ENCODE measurements around the gene SRGN. TPM values are rescaled to one million over a fixed set of nuclear protein-coding genes. Genes with fewer than 3 reads are reported as not detected.

The SRGN gene
- total RNA-seq, 1 experiment from 2014 or later = 0.32 TPM

DNA sequence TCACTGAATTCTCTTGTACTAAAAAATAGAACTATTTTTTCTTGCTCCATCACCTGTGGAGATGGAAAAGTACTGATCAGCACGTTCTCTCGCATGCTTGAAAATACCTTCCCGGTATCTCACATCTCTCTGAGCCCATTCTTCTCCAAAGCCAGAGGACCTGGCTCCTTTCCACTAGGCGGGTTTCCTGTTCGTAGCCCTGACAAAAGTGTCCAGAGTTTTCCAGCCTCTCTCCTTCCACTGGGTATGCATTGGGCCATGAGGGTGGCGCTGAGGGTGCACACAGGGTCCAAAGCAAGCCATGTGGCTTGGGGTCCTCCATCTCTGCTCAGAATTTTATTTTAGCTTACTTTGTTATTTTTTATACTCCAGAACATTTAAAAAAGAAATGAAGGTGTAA is 16.3 kb upstream of the SRGN start:
- TF ChIP-seq EZH2 (IDR thresholded peaks at IDR 0.05; ENCODE audit: borderline replicate concordance, low read depth, low read length, poor library complexity, severe bottlenecking) = no peak
- TF ChIP-seq, protein P1, sequence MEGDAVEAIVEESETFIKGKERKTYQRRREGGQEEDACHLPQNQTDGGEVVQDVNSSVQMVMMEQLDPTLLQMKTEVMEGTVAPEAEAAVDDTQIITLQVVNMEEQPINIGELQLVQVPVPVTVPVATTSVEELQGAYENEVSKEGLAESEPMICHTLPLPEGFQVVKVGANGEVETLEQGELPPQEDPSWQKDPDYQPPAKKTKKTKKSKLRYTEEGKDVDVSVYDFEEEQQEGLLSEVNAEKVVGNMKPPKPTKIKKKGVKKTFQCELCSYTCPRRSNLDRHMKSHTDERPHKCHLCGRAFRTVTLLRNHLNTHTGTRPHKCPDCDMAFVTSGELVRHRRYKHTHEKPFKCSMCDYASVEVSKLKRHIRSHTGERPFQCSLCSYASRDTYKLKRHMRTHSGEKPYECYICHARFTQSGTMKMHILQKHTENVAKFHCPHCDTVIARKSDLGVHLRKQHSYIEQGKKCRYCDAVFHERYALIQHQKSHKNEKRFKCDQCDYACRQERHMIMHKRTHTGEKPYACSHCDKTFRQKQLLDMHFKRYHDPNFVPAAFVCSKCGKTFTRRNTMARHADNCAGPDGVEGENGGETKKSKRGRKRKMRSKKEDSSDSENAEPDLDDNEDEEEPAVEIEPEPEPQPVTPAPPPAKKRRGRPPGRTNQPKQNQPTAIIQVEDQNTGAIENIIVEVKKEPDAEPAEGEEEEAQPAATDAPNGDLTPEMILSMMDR (conservative IDR thresholded peaks at IDR 0.05; ENCODE audit: low read depth, low read length) = no peak
- POLR2A ChIA-PET (ENCODE audit: low non-redundant PET) = no interaction called here
- H3K27me3 ChIP-seq (replicated peaks; ENCODE audit: insufficient read depth, low read depth, low read length, poor library complexity) = no peaks in the 10 kb centered on the region
- CTCF ChIA-PET = no interaction called here
- H3K4me1 ChIP-seq (ENCODE audit: insufficient read depth, low read length, poor library complexity, severe bottlenecking) = no peaks in the 10 kb centered on the region
- no peak overlapping the region for H3K27ac ChIP-seq (ENCODE audit: low read depth, low read length, poor library complexity, severe bottlenecking)
- no peaks in the 10 kb centered on the region for H3K36me3 ChIP-seq (ENCODE audit: insufficient read depth, low read length, poor library complexity, severe bottlenecking)
- intact Hi-C loops (cut with micrococcal nuclease; ENCODE audit: unreplicated experiment) = no loop called here
- no TSS peak for BruUV-seq (replicated peaks)
- H3K9me3 ChIP-seq (ENCODE audit: low read depth, low read length, poor library complexity, severe bottlenecking) = no peaks in the 10 kb centered on the region
- no peak overlapping the region for H3K4me3 ChIP-seq (ENCODE audit: low read depth, low read length, poor library complexity, severe bottlenecking)
- no peak for DNase-seq (ENCODE audit: low spot score)

GRCh38 chr10:69073026-69073425 is 14.9 kb upstream of the SRGN start:
- TF ChIP-seq, protein P1 (conservative IDR thresholded peaks at IDR 0.05; ENCODE audit: low read depth, low read length) = no peak
- TF ChIP-seq EZH2 (IDR thresholded peaks at IDR 0.05; ENCODE audit: borderline replicate concordance, low read depth, low read length, poor library complexity, severe bottlenecking) = no peak
- no peak overlapping the region for H3K27ac ChIP-seq (ENCODE audit: low read depth, low read length, poor library complexity, severe bottlenecking)
- no peaks in the 10 kb centered on the region for H3K9me3 ChIP-seq (ENCODE audit: low read depth, low read length, poor library complexity, severe bottlenecking)
- no peaks in the 10 kb centered on the region for H3K36me3 ChIP-seq (ENCODE audit: insufficient read depth, low read length, poor library complexity, severe bottlenecking)
- intact Hi-C loops (cut with micrococcal nuclease; ENCODE audit: unreplicated experiment) = no loop called here
- no peaks in the 10 kb centered on the region for H3K27me3 ChIP-seq (replicated peaks; ENCODE audit: insufficient read depth, low read depth, low read length, poor library complexity)
- POLR2A ChIA-PET (ENCODE audit: low non-redundant PET) = no interaction called here
- BruUV-seq (replicated peaks) = no TSS peak
- no peak overlapping the region for H3K4me3 ChIP-seq (ENCODE audit: low read depth, low read length, poor library complexity, severe bottlenecking)
- CTCF ChIA-PET = no interaction called here
- DNase-seq (ENCODE audit: low spot score) = no peak
- no peaks in the 10 kb centered on the region for H3K4me1 ChIP-seq (ENCODE audit: insufficient read depth, low read length, poor library complexity, severe bottlenecking)

DNA sequence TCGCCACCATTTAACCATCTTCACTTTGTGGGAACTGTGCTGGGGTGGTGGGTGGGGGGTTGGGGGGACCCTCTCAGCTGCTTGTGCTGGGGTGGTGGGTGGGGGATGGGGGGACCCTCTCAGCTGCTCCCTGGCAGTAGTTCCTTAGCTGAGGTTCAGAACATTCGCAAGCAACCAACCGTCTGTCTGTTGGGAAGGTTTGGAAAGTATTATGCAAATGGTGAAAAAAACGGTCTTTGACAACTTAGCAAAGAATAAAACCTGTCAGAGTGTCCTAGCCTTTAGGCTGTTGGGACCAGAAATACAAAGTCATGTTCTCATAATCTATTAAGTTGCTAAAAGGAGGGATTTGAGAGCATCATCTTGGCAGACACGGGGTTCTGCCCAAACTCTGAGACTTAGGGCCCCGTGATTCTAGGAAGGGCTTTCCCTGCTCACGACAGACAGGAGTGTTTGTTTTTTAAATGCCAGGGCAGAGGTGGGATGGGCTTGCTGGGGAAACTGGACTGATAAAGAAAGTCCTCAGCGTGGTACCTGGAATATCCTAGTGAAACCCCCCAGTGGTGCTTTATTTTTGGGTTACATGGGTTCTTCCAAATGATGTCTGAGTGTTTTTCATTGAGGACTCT is 14.1 kb upstream of the SRGN start:
- TF ChIP-seq, protein P1 (conservative IDR thresholded peaks at IDR 0.05; ENCODE audit: low read depth, low read length) = no peak
- TF ChIP-seq EZH2 (IDR thresholded peaks at IDR 0.05; ENCODE audit: borderline replicate concordance, low read depth, low read length, poor library complexity, severe bottlenecking) = no peak

More for the DNA sequence above, 14.1 kb upstream of the SRGN start:
- Histone ChIP-seq H3K4me1 (ENCODE audit: insufficient read depth, low read length, poor library complexity, severe bottlenecking) (no peaks in the 10 kb centered on the region), H3K9me3 (ENCODE audit: low read depth, low read length, poor library complexity, severe bottlenecking) (no peaks in the 10 kb centered on the region), H3K27ac (ENCODE audit: low read depth, low read length, poor library complexity, severe bottlenecking) (no peak overlapping the region), H3K4me3 (ENCODE audit: low read depth, low read length, poor library complexity, severe bottlenecking) (no peak overlapping the region), H3K36me3 (ENCODE audit: insufficient read depth, low read length, poor library complexity, severe bottlenecking) (no peaks in the 10 kb centered on the region), H3K27me3 (replicated peaks; ENCODE audit: insufficient read depth, low read depth, low read length, poor library complexity) (no peaks in the 10 kb centered on the region)
- BruUV-seq (replicated peaks) = no TSS peak
- no peak for DNase-seq (ENCODE audit: low spot score)
- POLR2A ChIA-PET (ENCODE audit: low non-redundant PET) = interaction anchor here (0.6 kb wide), 1 partner anchor 122 kb away, joined by 5 read pairs; no protein-coding TSS in a partner anchor
- CTCF ChIA-PET = no interaction called here
- intact Hi-C loops (cut with micrococcal nuclease; ENCODE audit: unreplicated experiment) = no loop called here

Measured in A673 (cell line).